Thyroid gland (tissue), 4 donors: ENCODE measurements around the gene KCNAB2. TPM values are rescaled to one million over a fixed set of nuclear protein-coding genes. Genes with fewer than 3 reads are reported as not detected.

Source experiments
- DNase-seq, 2 donors: peaks; one replicate each; pipeline ENCODE4 v3.0.0-alpha.2; 2019
- H3K27ac ChIP-seq, 3 donors: fragments of 200-600 bp; sonication (generic); 1 replicate in 2 of 3; 2 replicates in 1 of 3; pipeline ENCODE4 v1.5.1; 2016 to 2019; ENCODE audit warnings: mild to moderate bottlenecking in 1 of 3, moderate library complexity in 1 of 3
- H3K27me3 ChIP-seq: fragments of 200-600 bp; sonication (generic); one replicate; pipeline ENCODE4 v1.5.1; 2019
- H3K36me3 ChIP-seq, 2 donors: fragments of 200-600 bp; sonication (generic); one replicate each; pipeline ENCODE4 v1.5.1; 2016 to 2019
- H3K4me1 ChIP-seq, 2 donors: fragments of 200-600 bp; sonication (generic); one replicate each; pipeline ENCODE4 v1.5.1; 2017 to 2019
- H3K4me3 ChIP-seq, 3 donors: fragments of 200-600 bp; sonication (generic); replicated peaks in 1 of 3; 1 replicate in 2 of 3; 2 replicates in 1 of 3; pipeline ENCODE4 v1.5.1; 2016; ENCODE audit warnings: mild to moderate bottlenecking in 1 of 3
- H3K9me3 ChIP-seq: fragments of 200-600 bp; sonication (generic); one replicate; pipeline ENCODE4 v1.5.1; 2017
- CTCF ChIP-seq, 6 experiments: fragments of 200-600 bp in 3 of 6; fragments of 450-650 bp in 3 of 6; sonication (generic) in 3 of 6; IDR thresholded peaks; one replicate each; pipeline ENCODE4 v1.5.1; 2016 to 2019; ENCODE audit warnings: antibody characterized with exemption in 6 of 6, mild to moderate bottlenecking in 2 of 6, inconsistent platforms in 1 of 6, moderate library complexity in 1 of 6
- POLR2A ChIP-seq, 2 donors: fragments of 450-650 bp; IDR thresholded peaks; one replicate each; pipeline ENCODE4 v1.6.1; 2017; ENCODE audit warnings: antibody characterized with exemption in 2 of 2, mild to moderate bottlenecking in 2 of 2, moderate library complexity in 1 of 2
- WGBS, 2 donors: methylation state at CpG; one replicate each; pipeline ENCODE4 v1.1.5; 2017; 5-methylcytosine and 5-hydroxymethylcytosine counted together
- intact Hi-C: fragments of 100-400 bp; cut with DNase I; formaldehyde crosslinking; loops from one replicate; pipeline ENCODE4 v1.15.1; 2023
- total RNA-seq, 4 donors: library from RNA; depleted of rRNA; stranded (reverse); fragments of >200 nt; gene quantifications; one replicate each; pipeline ENCODE4 v1.2.3, GENCODE V29; 2016

The KCNAB2 gene
- total RNA-seq, 4 donors from 2014 or later, result 3.1 to 7.3 (median 6.1) TPM

DNA sequence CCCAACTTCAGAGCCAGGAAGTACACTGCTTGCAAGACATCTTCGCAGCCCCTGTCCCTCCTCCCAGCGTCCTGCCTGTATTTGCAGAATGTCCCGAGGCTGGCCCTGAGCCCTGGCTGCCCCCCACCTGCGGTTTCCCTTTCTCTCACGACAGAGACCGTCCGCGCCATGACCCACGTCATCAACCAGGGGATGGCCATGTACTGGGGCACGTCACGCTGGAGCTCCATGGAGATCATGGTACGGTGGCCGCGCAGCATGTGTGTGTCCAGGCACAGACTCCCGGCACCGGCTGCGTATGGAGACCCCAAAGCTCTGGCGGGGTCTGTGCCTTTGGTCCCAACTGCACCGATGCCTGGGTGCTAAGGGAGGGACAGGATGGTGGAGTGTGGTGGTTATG is 48.6 kb downstream of the KCNAB2 start:
- WGBS, 2 donors, result 93 to 97% methylated on average over 19 of the region's 19 CpGs
- no peak overlapping the region for H3K4me3 ChIP-seq

GRCh38 chr1:6094801-6095505 is 49.3 kb downstream of the KCNAB2 start:
- H3K4me1 ChIP-seq, result no peaks in the 10 kb centered on the region
- H3K36me3 ChIP-seq, result no peaks in the 10 kb centered on the region
- H3K27ac ChIP-seq, result no peak overlapping the region
- H3K27me3 ChIP-seq, result no peaks in the 10 kb centered on the region
- no peak for DNase-seq
- H3K4me3 ChIP-seq, result no peak overlapping the region
- no peaks in the 10 kb centered on the region for H3K9me3 ChIP-seq
- WGBS, 2 donors, result 97 to 100% methylated on average over 2 to 6 of the region's 21 CpGs
- intact Hi-C loops, result no loop called here
- no peak for TF ChIP-seq CTCF (IDR thresholded peaks at IDR 0.05)

More for the DNA sequence above, 48.6 kb downstream of the KCNAB2 start:
- Histone ChIP-seq H3K27ac (no peak overlapping the region), H3K9me3 (no peaks in the 10 kb centered on the region), H3K4me1 (no peaks in the 10 kb centered on the region), H3K36me3 (no peaks in the 10 kb centered on the region), H3K27me3 (no peaks in the 10 kb centered on the region)
- TF ChIP-seq POLR2A (IDR thresholded peaks at IDR 0.05) (no peak), CTCF (IDR thresholded peaks at IDR 0.05) (no peak)
- no peak for DNase-seq
- intact Hi-C loops, result no loop called here

DNA sequence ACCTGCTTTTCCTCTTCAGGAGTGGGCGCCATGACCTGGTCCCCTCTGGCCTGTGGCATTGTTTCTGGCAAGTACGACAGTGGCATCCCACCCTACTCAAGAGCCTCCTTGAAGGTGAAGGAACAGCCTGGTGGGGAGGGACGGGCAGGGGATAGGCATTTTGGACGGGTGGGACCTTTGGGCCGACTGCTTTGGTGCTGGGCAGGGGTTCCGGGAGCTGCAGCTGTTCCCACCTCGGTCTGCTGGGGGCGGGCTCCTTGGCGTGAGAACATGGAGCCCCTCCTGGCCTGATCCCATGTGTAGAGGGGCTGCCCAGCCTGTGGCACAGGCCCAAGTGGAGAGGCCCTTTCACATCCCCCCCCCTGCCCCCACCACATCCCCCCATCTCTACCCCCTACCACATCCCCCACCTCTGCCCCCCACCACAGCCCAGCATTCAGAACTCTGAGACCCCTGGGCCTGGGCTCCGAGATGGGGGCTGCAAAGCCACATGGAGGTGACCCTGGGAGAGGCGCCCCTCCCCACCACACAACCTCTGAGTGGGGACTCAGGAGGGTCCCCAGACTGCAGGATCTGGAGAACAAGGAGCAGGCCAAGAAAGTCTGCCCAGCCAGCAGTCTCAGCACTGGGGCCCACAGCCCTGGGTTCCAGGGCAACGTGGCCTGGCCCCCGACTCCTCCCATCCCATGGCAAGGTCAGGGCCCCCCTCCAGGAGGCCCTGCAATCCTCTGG is 50.0 kb downstream of the KCNAB2 start:
- no peak for DNase-seq
- intact Hi-C loops, result no loop called here
- WGBS, 2 donors, result 60 to 76% methylated on average over 4 to 11 of the region's 13 CpGs
- no peaks in the 10 kb centered on the region for H3K9me3 ChIP-seq
- H3K4me1 ChIP-seq, result no peaks in the 10 kb centered on the region
- no peaks in the 10 kb centered on the region for H3K27me3 ChIP-seq
- no peak for TF ChIP-seq POLR2A (IDR thresholded peaks at IDR 0.05)
- TF ChIP-seq CTCF (IDR thresholded peaks at IDR 0.05), result no peak
- no peak overlapping the region for H3K4me3 ChIP-seq
- H3K36me3 ChIP-seq, result no peaks in the 10 kb centered on the region
- H3K27ac ChIP-seq, result no peak overlapping the region

GRCh38 chr1:6096243-6097116 is 50.8 kb downstream of the KCNAB2 start:
- DNase-seq, result no peak
- TF ChIP-seq POLR2A (IDR thresholded peaks at IDR 0.05) (no peak), CTCF (IDR thresholded peaks at IDR 0.05) (no peak)
- Histone ChIP-seq H3K36me3 (no peaks in the 10 kb centered on the region), H3K4me1 (no peaks in the 10 kb centered on the region), H3K27ac (no peak overlapping the region), H3K9me3 (no peaks in the 10 kb centered on the region), H3K4me3 (no peak overlapping the region), H3K27me3 (no peaks in the 10 kb centered on the region)
- intact Hi-C loops, result no loop called here
- WGBS, 2 donors, result 65 to 81% methylated on average over 12 of the region's 23 CpGs
